GM23338 (cell line): ENCODE measurements around the gene HADH. TPM values are rescaled to one million over a fixed set of nuclear protein-coding genes. Genes with fewer than 3 reads are reported as not detected.

Experiments used
- ATAC-seq: fragments of 200-7000 bp; cut with Tn5 transposase; 3 replicates; pipeline ENCODE4 v1.9.1; 2020
- DNase-seq: peaks from one replicate; pipeline ENCODE4 v3.0.0-alpha.2; 2015; ENCODE audit warnings: low spot score
- H2AFZ ChIP-seq: fragments of 200-600 bp; sonication (generic); 2 replicates; pipeline ENCODE4 v1.8.0; 2016; ENCODE audit warnings: antibody characterized with exemption, mild to moderate bottlenecking, moderate library complexity
- H3F3A ChIP-seq: fragments of 200-600 bp; sonication (generic); replicated peaks from 2 replicates; pipeline ENCODE4 v1.8.0; 2017; ENCODE audit warnings: antibody characterized with exemption, mixed run types, low read depth
- H3K27ac ChIP-seq: fragments of 200-600 bp; sonication (generic); 2 replicates; pipeline ENCODE4 v1.6.1; 2016; ENCODE audit warnings: low read depth
- H3K27me3 ChIP-seq: fragments of 200-600 bp; sonication (generic); 2 replicates; pipeline ENCODE4 v1.8.0; 2016; ENCODE audit warnings: mild to moderate bottlenecking, mixed run types, moderate library complexity; ENCODE audit not compliant: insufficient read depth
- H3K36me3 ChIP-seq: fragments of 200-600 bp; sonication (generic); 2 replicates; pipeline ENCODE4 v1.8.0; 2016; ENCODE audit warnings: mild to moderate bottlenecking; ENCODE audit not compliant: insufficient read depth
- H3K4me1 ChIP-seq: fragments of 200-600 bp; sonication (generic); 2 replicates; pipeline ENCODE4 v1.8.0; 2016; ENCODE audit warnings: mild to moderate bottlenecking, moderate library complexity; ENCODE audit not compliant: insufficient read depth
- H3K4me2 ChIP-seq: fragments of 200-600 bp; sonication (generic); 2 replicates; pipeline ENCODE4 v1.7.1; 2017; ENCODE audit warnings: mixed run types
- H3K4me3 ChIP-seq: fragments of 200-600 bp; sonication (generic); 2 replicates; pipeline ENCODE4 v1.6.1; 2016; ENCODE audit warnings: mixed run types
- H3K79me2 ChIP-seq: fragments of 200-600 bp; sonication (generic); replicated peaks from 2 replicates; pipeline ENCODE4 v1.8.0; 2017; ENCODE audit warnings: mild to moderate bottlenecking; ENCODE audit not compliant: insufficient read depth
- H3K9me2 ChIP-seq: fragments of 200-600 bp; sonication (generic); 2 replicates; pipeline ENCODE4 v1.8.0; 2017; ENCODE audit not compliant: insufficient read depth
- H4K20me1 ChIP-seq: fragments of 200-600 bp; sonication (generic); replicated peaks from 2 replicates; pipeline ENCODE4 v1.8.0; 2017; ENCODE audit warnings: mild to moderate bottlenecking; ENCODE audit not compliant: insufficient read depth
- H3K27ac Mint-ChIP-seq: 2 replicates; pipeline ENCODE4 v1.8.0; 2020; ENCODE audit warnings: inconsistent platforms, mild to moderate bottlenecking, moderate library complexity, mixed read lengths
- H3K27me3 Mint-ChIP-seq: 3 replicates; pipeline ENCODE4 v1.8.0; 2022; ENCODE audit warnings: low read depth, mild to moderate bottlenecking, moderate library complexity, mixed read lengths, inconsistent platforms; ENCODE audit not compliant: insufficient read depth, poor library complexity
- H3K36me3 Mint-ChIP-seq: 3 replicates; pipeline ENCODE4 v1.8.0; 2021; ENCODE audit warnings: low read depth, mild to moderate bottlenecking, inconsistent platforms, moderate library complexity, mixed read lengths
- H3K4me1 Mint-ChIP-seq: 3 replicates; pipeline ENCODE4 v1.8.0; 2020; ENCODE audit warnings: mild to moderate bottlenecking, inconsistent platforms, mixed read lengths
- H3K4me3 Mint-ChIP-seq: 3 replicates; pipeline ENCODE4 v1.8.0; 2021; ENCODE audit warnings: moderate library complexity, mild to moderate bottlenecking, inconsistent platforms, mixed read lengths
- H3K9me3 Mint-ChIP-seq: 3 replicates; pipeline ENCODE4 v1.8.0; 2020; ENCODE audit warnings: moderate library complexity, mild to moderate bottlenecking, inconsistent platforms, mixed read lengths
- CREB1 ChIP-seq: fragments of 250-450 bp; sonication (Bioruptor Pico); IDR thresholded peaks from 2 replicates; pipeline ENCODE4 v1.5.0; 2020; ENCODE audit warnings: low read depth, mild to moderate bottlenecking, moderate library complexity
- EZH2phosphoT487 ChIP-seq: fragments of 200-600 bp; sonication (generic); IDR thresholded peaks from one replicate; pipeline ENCODE4 v1.8.1; 2018; ENCODE audit warnings: antibody characterized with exemption; ENCODE audit not compliant: unreplicated experiment
- JUNB ChIP-seq: IDR thresholded peaks from one replicate; pipeline ENCODE4 v1.6.1; 2016; ENCODE audit warnings: antibody characterized with exemption; ENCODE audit not compliant: unreplicated experiment
- NANOG ChIP-seq: IDR thresholded peaks from 2 replicates; pipeline ENCODE4 v1.6.1; 2016; ENCODE audit warnings: antibody characterized with exemption, borderline replicate concordance
- POLR2AphosphoS5 ChIP-seq: IDR thresholded peaks from 2 replicates; pipeline ENCODE4 v1.6.1; 2016; ENCODE audit warnings: antibody characterized with exemption, low read depth
- REST ChIP-seq: IDR thresholded peaks from one replicate; pipeline ENCODE4 v1.6.1; 2018; ENCODE audit warnings: antibody characterized with exemption; ENCODE audit not compliant: unreplicated experiment
- ZNF114 ChIP-seq: fragments of 250-450 bp; sonication (Bioruptor Pico); IDR thresholded peaks from 2 replicates; pipeline ENCODE4 v1.5.0; 2020; ENCODE audit warnings: mild to moderate bottlenecking, moderate library complexity
- ZNF331 ChIP-seq: fragments of 250-450 bp; sonication (Bioruptor Pico); IDR thresholded peaks from 2 replicates; pipeline ENCODE4 v1.5.0; 2020; ENCODE audit warnings: low read depth, mild to moderate bottlenecking, moderate library complexity
- polyA plus RNA-seq: library from polyadenylated mRNA; unstranded; fragments of >200 nt; fragmentation: Nextera tagmentation; extraction: Ambion mirVana; gene quantifications from 2 replicates; pipeline ENCODE4 v1.2.1, GENCODE V29; 2016
- total RNA-seq: library from RNA; depleted of rRNA; stranded (reverse); fragments of >200 nt; shearing (Covaris generic); gene quantifications from 2 replicates; pipeline ENCODE4 v1.2.3, GENCODE V29; 2014
- TF ChIP-seq, protein P1 (sequence below): fragments of 250-450 bp; sonication (Bioruptor Pico); IDR thresholded peaks from 2 replicates; pipeline ENCODE4 v1.5.0; 2020; ENCODE audit warnings: mild to moderate bottlenecking, moderate library complexity
- TF ChIP-seq, protein P2 (sequence below): IDR thresholded peaks from 2 replicates; pipeline ENCODE4 v1.6.1; 2016; ENCODE audit warnings: antibody characterized with exemption

HADH gene
- total and polyA plus RNA-seq, 2 experiments from 2014 or later = 39.1 to 39.2 TPM

DNA sequence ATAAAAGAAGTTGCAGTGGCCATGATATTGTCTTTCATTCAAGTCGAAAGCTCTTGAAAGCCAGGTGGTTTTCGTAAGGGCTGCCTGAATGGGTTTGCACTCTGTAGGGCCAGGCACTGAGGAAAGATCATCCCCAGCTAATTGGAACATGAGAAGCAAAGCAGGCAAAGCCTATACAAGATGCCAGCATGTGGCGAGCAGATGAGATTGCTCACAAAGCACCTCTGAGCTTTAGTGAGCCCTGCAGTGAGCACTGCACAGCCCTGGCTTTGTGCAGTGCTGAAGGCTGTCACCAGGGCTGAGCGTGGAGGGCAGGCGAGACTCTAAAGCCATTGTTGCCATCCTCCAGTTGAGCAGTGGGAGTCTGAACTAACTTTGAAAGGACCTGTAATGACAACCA, 53.8 kb downstream of the HADH start (continued):
- TF ChIP-seq, protein P1, sequence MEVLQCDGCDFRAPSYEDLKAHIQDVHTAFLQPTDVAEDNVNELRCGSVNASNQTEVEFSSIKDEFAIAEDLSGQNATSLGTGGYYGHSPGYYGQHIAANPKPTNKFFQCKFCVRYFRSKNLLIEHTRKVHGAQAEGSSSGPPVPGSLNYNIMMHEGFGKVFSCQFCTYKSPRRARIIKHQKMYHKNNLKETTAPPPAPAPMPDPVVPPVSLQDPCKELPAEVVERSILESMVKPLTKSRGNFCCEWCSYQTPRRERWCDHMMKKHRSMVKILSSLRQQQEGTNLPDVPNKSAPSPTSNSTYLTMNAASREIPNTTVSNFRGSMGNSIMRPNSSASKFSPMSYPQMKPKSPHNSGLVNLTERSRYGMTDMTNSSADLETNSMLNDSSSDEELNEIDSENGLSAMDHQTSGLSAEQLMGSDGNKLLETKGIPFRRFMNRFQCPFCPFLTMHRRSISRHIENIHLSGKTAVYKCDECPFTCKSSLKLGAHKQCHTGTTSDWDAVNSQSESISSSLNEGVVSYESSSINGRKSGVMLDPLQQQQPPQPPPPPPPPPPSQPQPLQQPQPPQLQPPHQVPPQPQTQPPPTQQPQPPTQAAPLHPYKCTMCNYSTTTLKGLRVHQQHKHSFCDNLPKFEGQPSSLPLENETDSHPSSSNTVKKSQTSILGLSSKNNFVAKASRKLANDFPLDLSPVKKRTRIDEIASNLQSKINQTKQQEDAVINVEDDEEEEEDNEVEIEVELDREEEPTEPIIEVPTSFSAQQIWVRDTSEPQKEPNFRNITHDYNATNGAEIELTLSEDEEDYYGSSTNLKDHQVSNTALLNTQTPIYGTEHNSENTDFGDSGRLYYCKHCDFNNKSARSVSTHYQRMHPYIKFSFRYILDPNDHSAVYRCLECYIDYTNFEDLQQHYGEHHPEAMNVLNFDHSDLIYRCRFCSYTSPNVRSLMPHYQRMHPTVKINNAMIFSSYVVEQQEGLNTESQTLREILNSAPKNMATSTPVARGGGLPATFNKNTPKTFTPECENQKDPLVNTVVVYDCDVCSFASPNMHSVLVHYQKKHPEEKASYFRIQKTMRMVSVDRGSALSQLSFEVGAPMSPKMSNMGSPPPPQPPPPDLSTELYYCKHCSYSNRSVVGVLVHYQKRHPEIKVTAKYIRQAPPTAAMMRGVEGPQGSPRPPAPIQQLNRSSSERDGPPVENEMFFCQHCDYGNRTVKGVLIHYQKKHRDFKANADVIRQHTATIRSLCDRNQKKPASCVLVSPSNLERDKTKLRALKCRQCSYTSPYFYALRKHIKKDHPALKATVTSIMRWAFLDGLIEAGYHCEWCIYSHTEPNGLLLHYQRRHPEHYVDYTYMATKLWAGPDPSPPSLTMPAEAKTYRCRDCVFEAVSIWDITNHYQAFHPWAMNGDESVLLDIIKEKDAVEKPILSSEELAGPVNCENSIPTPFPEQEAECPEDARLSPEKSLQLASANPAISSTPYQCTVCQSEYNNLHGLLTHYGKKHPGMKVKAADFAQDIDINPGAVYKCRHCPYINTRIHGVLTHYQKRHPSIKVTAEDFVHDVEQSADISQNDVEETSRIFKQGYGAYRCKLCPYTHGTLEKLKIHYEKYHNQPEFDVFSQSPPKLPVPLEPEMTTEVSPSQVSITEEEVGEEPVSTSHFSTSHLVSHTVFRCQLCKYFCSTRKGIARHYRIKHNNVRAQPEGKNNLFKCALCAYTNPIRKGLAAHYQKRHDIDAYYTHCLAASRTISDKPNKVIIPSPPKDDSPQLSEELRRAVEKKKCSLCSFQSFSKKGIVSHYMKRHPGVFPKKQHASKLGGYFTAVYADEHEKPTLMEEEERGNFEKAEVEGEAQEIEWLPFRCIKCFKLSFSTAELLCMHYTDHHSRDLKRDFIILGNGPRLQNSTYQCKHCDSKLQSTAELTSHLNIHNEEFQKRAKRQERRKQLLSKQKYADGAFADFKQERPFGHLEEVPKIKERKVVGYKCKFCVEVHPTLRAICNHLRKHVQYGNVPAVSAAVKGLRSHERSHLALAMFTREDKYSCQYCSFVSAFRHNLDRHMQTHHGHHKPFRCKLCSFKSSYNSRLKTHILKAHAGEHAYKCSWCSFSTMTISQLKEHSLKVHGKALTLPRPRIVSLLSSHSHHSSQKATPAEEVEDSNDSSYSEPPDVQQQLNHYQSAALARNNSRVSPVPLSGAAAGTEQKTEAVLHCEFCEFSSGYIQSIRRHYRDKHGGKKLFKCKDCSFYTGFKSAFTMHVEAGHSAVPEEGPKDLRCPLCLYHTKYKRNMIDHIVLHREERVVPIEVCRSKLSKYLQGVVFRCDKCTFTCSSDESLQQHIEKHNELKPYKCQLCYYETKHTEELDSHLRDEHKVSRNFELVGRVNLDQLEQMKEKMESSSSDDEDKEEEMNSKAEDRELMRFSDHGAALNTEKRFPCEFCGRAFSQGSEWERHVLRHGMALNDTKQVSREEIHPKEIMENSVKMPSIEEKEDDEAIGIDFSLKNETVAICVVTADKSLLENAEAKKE (CRISPR knock-in tag) = no peak
- TF ChIP-seq REST = no peak

DNA sequence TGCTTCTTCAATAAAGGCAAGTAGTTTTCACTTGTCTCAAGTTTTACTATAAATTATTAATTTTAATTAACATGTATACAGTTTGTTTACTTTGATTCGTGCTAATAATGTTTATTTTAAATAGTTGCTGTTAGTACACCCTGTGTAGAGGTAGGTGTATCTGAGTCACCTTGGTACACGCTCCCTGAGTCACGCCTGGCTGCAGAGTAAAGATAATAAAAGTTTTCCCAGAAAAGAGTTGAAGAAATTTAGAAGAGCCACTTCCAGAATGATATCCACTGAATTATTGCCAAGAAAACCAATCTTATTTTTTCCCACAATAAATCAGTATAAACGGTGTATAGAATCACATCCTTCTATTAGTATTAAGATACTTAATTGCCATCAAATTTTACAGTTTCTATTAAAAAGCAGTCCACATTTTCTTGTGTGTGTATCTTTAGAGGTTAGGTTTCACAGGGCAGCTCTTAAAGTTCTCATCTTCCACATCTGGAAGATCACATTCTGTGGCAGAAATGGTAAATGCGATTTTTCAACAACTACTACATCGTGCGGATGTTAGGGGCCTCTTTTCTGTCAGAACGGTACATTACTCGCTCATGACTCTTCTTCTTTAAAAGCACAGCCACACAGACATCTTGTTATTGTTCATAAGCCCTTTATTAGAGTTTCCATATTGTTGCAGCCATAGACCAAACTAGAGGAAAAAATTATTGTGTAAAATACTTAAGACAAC, 55.4 kb downstream of the HADH start:
- Mint-ChIP-seq H3K4me3 (no peak overlapping the region), H3K27ac (no peak overlapping the region), H3K4me1 (peaks cover 9% of the 10 kb centered on the region), H3K9me3 (0 out of 3 replicates have a peak, but pooled peaks cover 1% of the 10 kb centered on the region), H3K27me3 (peaks cover 3% of the 10 kb centered on the region), H3K36me3 (no peaks in the 10 kb centered on the region)
- Histone ChIP-seq H4K20me1 (no peaks in the 10 kb centered on the region), H3K79me2 (no peaks in the 10 kb centered on the region), H3K36me3 (no peaks in the 10 kb centered on the region), H3K4me1 (peaks cover 1% of the 10 kb centered on the region; the same call in 1 of the 2 replicates), H3K27me3 (no peaks in the 10 kb centered on the region), H3K4me3 (no peak overlapping the region), H3K27ac (no peak overlapping the region), H2AFZ (no peak overlapping the region), H3F3A (no peaks in the 10 kb centered on the region), H3K9me2 (no peaks in the 10 kb centered on the region), H3K4me2 (no peak overlapping the region)
- TF ChIP-seq EZH2phosphoT487 (no peak), ZNF331 (CRISPR knock-in tag) (no peak), CREB1 (CRISPR knock-in tag) (no peak), POLR2AphosphoS5 (no peak), REST (no peak), NANOG (no peak), JUNB (no peak), ZNF114 (CRISPR knock-in tag) (no peak)
- TF ChIP-seq, protein P2, sequence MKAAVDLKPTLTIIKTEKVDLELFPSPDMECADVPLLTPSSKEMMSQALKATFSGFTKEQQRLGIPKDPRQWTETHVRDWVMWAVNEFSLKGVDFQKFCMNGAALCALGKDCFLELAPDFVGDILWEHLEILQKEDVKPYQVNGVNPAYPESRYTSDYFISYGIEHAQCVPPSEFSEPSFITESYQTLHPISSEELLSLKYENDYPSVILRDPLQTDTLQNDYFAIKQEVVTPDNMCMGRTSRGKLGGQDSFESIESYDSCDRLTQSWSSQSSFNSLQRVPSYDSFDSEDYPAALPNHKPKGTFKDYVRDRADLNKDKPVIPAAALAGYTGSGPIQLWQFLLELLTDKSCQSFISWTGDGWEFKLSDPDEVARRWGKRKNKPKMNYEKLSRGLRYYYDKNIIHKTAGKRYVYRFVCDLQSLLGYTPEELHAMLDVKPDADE = no peak
- ATAC-seq = no peak
- DNase-seq = no peak
